Measurements from ENCODE around the gene EEIG1. TPM values are rescaled to one million over a fixed set of nuclear protein-coding genes. Genes with fewer than 3 reads are reported as not detected.

EEIG1 gene
- total RNA-seq, 1 experiment from 2014 or later = 176 TPM

DNA sequence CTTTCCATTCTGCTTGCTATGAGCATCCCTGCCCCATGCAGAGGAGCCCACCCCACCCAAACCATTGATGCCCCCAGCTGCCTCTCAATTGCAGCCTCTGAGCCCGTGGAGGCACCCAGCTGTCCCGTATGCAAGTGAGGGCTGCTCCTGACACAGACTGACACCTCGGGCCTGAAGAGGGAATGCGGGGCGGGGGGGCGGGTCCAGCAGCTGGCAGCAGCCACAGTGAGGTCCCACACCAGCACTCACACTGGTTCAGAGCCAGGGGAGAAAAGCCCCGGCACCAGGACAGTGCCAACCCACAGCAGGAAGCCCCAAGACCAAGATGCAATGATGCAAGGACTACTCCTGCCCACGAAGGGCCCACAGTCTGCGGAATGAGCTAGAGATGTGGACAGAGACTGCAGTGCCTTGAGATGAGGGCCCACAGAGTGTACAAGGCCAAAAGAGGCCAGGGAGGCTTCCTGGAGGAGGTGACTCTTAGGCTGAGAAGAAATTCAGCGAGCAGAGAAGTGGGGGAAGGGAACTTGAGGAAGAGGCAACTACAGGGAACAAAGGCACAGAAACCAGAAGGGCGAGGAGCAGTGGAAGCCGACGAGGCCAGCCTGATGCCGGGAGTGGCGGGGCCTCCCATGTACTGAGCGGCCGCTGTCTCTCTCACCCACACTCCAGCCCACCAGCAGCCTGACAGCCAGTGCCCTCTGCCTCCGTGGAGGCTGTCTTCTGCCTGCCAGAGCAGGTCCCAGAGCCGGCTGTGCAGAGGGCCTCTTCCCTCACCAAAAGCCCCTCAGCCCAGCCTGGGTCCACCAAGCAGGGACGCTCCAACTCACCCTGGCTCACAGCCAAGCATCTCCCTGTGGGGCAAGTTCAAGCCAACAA lies 9.2 kb downstream of the EEIG1 start:
- TF ChIP-seq EZH2 (IDR thresholded peaks at IDR 0.05; ENCODE audit: low read depth) = no peak
- TF ChIP-seq, protein P1, sequence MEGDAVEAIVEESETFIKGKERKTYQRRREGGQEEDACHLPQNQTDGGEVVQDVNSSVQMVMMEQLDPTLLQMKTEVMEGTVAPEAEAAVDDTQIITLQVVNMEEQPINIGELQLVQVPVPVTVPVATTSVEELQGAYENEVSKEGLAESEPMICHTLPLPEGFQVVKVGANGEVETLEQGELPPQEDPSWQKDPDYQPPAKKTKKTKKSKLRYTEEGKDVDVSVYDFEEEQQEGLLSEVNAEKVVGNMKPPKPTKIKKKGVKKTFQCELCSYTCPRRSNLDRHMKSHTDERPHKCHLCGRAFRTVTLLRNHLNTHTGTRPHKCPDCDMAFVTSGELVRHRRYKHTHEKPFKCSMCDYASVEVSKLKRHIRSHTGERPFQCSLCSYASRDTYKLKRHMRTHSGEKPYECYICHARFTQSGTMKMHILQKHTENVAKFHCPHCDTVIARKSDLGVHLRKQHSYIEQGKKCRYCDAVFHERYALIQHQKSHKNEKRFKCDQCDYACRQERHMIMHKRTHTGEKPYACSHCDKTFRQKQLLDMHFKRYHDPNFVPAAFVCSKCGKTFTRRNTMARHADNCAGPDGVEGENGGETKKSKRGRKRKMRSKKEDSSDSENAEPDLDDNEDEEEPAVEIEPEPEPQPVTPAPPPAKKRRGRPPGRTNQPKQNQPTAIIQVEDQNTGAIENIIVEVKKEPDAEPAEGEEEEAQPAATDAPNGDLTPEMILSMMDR (conservative IDR thresholded peaks at IDR 0.05) = no peak
- peaks cover 68% of the 10 kb centered on the region for H3F3A ChIP-seq (ENCODE audit: insufficient read depth, low read depth)
- H3K79me2 ChIP-seq (ENCODE audit: low read depth) = peaks cover 100% of the 10 kb centered on the region
- no peak for DNase-seq
- ChIA-PET CTCF (interaction anchor here (0.5 to 1.6 kb wide), 2 partner anchors 64 to 74 kb away, joined by 3 to 4 read pairs; no protein-coding TSS in a partner anchor), POLR2A (ENCODE audit: unreplicated experiment) (interaction anchor here (1.0 kb wide), 1 partner anchor 9 kb away, joined by 4 read pairs; the partner anchor contains the start of gene EEIG1)
- H3K27me3 ChIP-seq (ENCODE audit: insufficient read depth, low read depth) = no peaks in the 10 kb centered on the region
- no TSS peak for BruUV-seq (replicated peaks)
- H3K36me3 ChIP-seq (ENCODE audit: low read depth) = peaks cover 5% of the 10 kb centered on the region; the same call in 1 of the 2 replicates
- intact Hi-C loops (cut with micrococcal nuclease; ENCODE audit: unreplicated experiment) = no loop called here
- H3K9me3 ChIP-seq (ENCODE audit: insufficient read depth, low read depth) = no peaks in the 10 kb centered on the region
- no peak overlapping the region for H2AFZ ChIP-seq
- peaks cover 59% of the 10 kb centered on the region for H4K20me1 ChIP-seq (ENCODE audit: insufficient read depth)
- no peaks in the 10 kb centered on the region for H3K9me2 ChIP-seq (ENCODE audit: insufficient read depth)
- H3K4me2 ChIP-seq = peak overlapping the region; percentile 69
- no peak overlapping the region for H3K4me3 ChIP-seq
- H3K27ac ChIP-seq = peak overlapping the region; percentile 81
- peaks cover 97% of the 10 kb centered on the region for H3K4me1 ChIP-seq (replicated peaks; ENCODE audit: insufficient read depth)

DNA sequence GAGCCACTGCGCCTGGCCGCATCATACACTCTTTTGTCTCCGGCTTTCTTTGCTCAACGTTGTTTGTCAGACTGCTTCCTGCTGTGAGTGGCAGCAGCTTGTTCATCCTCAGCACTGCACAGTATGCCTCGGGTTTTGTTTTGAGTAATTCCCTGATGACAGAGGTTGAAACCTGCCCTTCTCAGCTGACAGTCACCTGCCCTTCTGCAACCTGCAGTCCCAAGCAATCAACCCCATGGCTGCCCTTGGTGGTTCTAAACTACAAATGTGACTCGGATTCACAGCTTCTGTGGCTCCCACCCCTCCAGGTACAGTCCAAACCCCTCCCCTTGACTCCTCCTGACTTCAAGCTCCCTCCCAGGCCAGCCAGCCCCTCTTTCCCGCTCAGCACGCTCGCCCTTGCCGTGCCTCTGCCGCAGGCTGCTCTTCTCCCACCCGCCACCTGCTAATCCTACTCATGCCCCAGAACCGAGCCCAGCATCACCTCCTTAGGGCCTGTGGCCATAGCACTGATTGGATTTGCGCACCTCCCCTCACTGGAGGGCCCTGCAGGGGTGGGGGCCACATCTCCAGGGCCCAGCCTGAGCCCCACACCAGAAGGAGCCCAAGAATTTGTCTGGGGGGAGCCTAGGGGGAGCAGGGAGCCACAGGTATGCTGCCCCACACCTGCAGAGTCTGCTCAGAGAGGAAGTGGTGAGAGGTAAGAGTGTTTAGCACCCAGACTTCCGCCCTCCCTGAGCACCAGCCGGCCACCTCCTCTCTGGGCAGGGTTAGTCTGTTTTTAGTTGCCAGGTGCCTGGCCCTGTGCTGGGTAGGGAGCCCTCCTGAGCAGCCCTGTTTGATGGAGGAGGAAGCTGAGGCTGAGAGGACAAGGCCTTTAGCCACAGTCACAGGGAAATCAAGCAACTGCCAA lies 10.1 kb downstream of the EEIG1 start:
- Histone ChIP-seq H3K9me3 (ENCODE audit: insufficient read depth, low read depth) (no peaks in the 10 kb centered on the region), H2AFZ (no peak overlapping the region), H3K9me2 (ENCODE audit: insufficient read depth) (no peaks in the 10 kb centered on the region), H3K4me2 (peak overlapping the region; percentile 69), H3K4me3 (no peak overlapping the region), H3K79me2 (ENCODE audit: low read depth) (peaks cover 100% of the 10 kb centered on the region), H3K4me1 (replicated peaks; ENCODE audit: insufficient read depth) (peaks cover 97% of the 10 kb centered on the region), H3K36me3 (ENCODE audit: low read depth) (no peaks in the 10 kb centered on the region), H4K20me1 (ENCODE audit: insufficient read depth) (peaks cover 50% of the 10 kb centered on the region), H3K27me3 (ENCODE audit: insufficient read depth, low read depth) (no peaks in the 10 kb centered on the region), H3K27ac (peak overlapping the region; percentile 81), H3F3A (ENCODE audit: insufficient read depth, low read depth) (peaks cover 77% of the 10 kb centered on the region)
- CTCF ChIA-PET = interaction anchor here (0.5 to 1.6 kb wide), 4 partner anchors 65 to 400 kb away, joined by 3 to 5 read pairs (median 4); no protein-coding TSS in a partner anchor
- intact Hi-C loops (cut with micrococcal nuclease; ENCODE audit: unreplicated experiment) = no loop called here
- BruUV-seq (replicated peaks) = no TSS peak
- POLR2A ChIA-PET (ENCODE audit: unreplicated experiment) = no interaction called here
- TF ChIP-seq, protein P1 (conservative IDR thresholded peaks at IDR 0.05) = no peak
- peak in 1 of 2 experiments; percentile 67 for DNase-seq

GRCh38 chr9:127968700-127969383 lies 11.9 kb downstream of the EEIG1 start:
- no peak for TF ChIP-seq EZH2 (IDR thresholded peaks at IDR 0.05; ENCODE audit: low read depth)
- TF ChIP-seq, protein P1 (conservative IDR thresholded peaks at IDR 0.05) = no peak
- peaks cover 75% of the 10 kb centered on the region for H3F3A ChIP-seq (ENCODE audit: insufficient read depth, low read depth)
- no peaks in the 10 kb centered on the region for H3K27me3 ChIP-seq (ENCODE audit: insufficient read depth, low read depth)
- no peak overlapping the region for H2AFZ ChIP-seq
- H3K9me3 ChIP-seq (ENCODE audit: insufficient read depth, low read depth) = no peaks in the 10 kb centered on the region
- H4K20me1 ChIP-seq (ENCODE audit: insufficient read depth) = peaks cover 32% of the 10 kb centered on the region
- H3K4me2 ChIP-seq = peak overlapping the region; percentile 69
- intact Hi-C loops (cut with micrococcal nuclease; ENCODE audit: unreplicated experiment) = loop anchor here (1.0 kb wide), 4 partner anchors 9 to 66 kb away; no protein-coding TSS in a partner anchor
- no peaks in the 10 kb centered on the region for H3K9me2 ChIP-seq (ENCODE audit: insufficient read depth)
- peak overlapping the region; percentile 81 for H3K27ac ChIP-seq
- peaks cover 98% of the 10 kb centered on the region for H3K79me2 ChIP-seq (ENCODE audit: low read depth)
- POLR2A ChIA-PET (ENCODE audit: unreplicated experiment) = interaction anchor here (1.6 kb wide), 1 partner anchor 12 kb away, joined by 14 read pairs; the partner anchor contains the start of gene EEIG1
- peak; percentile 66 to 72 for DNase-seq
- CTCF ChIA-PET = no interaction called here
- peaks cover 96% of the 10 kb centered on the region for H3K4me1 ChIP-seq (replicated peaks; ENCODE audit: insufficient read depth)
- H3K36me3 ChIP-seq (ENCODE audit: low read depth) = no peaks in the 10 kb centered on the region
- BruUV-seq (replicated peaks) = TSS peak; percentile 52
- no peak overlapping the region for H3K4me3 ChIP-seq
